AG04450 (cell line): ENCODE data around the gene SARM1. TPM values are rescaled to one million over a fixed set of nuclear protein-coding genes. Genes with fewer than 3 reads are reported as not detected.
"Not testable (repeated sequence)": the region's sequence is repeated elsewhere in the genome, so short reads cannot be mapped to it uniquely, and the experiment has no call there.

Experiments
- CTCF ChIA-PET: fragments of 300-600, 350-600 bp; formaldehyde crosslinking; extraction: SDS; loops from one replicate; lab custom pipeline; 2022; ENCODE audit warnings: antibody characterized with exemption, inconsistent platforms; lab: Charles Lee
- POLR2A ChIA-PET: fragments of 350-600 bp; formaldehyde crosslinking; extraction: SDS; loops from one replicate; lab custom pipeline; 2021; ENCODE audit warnings: antibody characterized with exemption, inconsistent platforms; lab: Yijun Ruan, JAX
- DNase-seq: peaks from one replicate; pipeline ENCODE4 v3.0.0-alpha.2; 2011; ENCODE audit warnings: low read depth, low spot score
- H3K27ac ChIP-seq: one replicate; pipeline ENCODE4 v1.5.1; 2012; ENCODE audit warnings: low read depth, low read length, control low read depth
- H3K27me3 ChIP-seq: one replicate; pipeline ENCODE4 v1.6.0; 2012; ENCODE audit warnings: low read length; ENCODE audit not compliant: control insufficient read depth, insufficient read depth
- H3K4me3 ChIP-seq: 2 replicates; pipeline ENCODE4 v1.5.1; 2011; ENCODE audit warnings: mild to moderate bottlenecking, low read depth, low read length, control low read depth
- H3K9me3 ChIP-seq: 2 replicates; pipeline ENCODE4 v1.5.1; 2012; ENCODE audit warnings: low read length; ENCODE audit not compliant: control insufficient read depth, insufficient read depth
- polyA plus RNA-seq: library from polyadenylated mRNA; depleted of rRNA; stranded (reverse); fragments of >200 nt; gene quantifications from 2 replicates; pipeline ENCODE4 v1.2.3, GENCODE V29; 2011
- TF ChIP-seq, protein P1 (sequence below): IDR thresholded peaks from 2 replicates; pipeline ENCODE4 v1.5.1; 2011; ENCODE audit warnings: low read depth, low read length, control low read depth, inconsistent platforms

The SARM1 gene
- polyA plus RNA-seq, 1 experiment: 6.2 TPM

DNA sequence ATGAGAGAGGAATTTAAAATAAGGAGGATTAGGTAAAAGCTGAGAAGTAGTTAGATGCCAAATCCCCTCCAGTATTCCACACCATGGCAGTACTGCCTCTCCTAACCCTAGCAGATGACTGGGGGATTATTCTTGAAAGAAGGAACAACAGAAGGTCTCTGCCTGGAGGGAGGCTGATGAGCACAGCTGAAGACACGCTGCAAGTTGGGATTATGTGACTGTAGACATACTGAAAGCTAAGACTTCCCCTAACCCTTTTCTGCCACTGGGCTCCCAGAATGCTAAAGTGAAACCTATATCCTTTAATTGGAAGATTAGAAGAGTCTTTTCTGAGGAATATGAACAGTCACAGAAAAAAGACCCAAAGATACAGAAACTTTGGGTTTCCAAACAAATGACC, 62.2 kb downstream of the SARM1 start:
- TF ChIP-seq, protein P1, sequence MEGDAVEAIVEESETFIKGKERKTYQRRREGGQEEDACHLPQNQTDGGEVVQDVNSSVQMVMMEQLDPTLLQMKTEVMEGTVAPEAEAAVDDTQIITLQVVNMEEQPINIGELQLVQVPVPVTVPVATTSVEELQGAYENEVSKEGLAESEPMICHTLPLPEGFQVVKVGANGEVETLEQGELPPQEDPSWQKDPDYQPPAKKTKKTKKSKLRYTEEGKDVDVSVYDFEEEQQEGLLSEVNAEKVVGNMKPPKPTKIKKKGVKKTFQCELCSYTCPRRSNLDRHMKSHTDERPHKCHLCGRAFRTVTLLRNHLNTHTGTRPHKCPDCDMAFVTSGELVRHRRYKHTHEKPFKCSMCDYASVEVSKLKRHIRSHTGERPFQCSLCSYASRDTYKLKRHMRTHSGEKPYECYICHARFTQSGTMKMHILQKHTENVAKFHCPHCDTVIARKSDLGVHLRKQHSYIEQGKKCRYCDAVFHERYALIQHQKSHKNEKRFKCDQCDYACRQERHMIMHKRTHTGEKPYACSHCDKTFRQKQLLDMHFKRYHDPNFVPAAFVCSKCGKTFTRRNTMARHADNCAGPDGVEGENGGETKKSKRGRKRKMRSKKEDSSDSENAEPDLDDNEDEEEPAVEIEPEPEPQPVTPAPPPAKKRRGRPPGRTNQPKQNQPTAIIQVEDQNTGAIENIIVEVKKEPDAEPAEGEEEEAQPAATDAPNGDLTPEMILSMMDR: no peak
- peaks cover 2% of the 10 kb centered on the region for H3K27me3 ChIP-seq
- no peak for DNase-seq
- ChIA-PET CTCF (no interaction called here), POLR2A (no interaction called here)
- no peak overlapping the region for H3K27ac ChIP-seq
- no peaks in the 10 kb centered on the region for H3K9me3 ChIP-seq
- H3K4me3 ChIP-seq: no peak overlapping the region

DNA sequence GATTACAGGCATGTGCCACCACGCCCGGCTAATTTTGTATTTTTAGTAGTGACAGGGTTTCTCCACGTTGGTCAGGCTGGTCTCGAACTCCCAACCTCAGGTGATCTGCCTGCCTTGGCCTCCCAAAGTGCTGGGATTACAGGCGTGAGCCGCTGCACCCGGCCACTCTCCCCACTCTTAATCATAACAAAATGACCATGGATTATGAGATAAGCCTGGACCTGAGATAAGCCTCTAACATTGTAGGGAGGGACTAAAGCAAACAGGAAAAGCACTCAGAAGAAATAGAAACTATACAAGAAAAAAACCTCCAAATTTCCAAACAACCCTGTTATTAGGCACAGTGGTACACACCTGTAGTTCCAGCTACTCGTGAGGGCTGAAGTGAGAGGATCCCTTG, 62.8 kb downstream of the SARM1 start:
- POLR2A ChIA-PET, H3K9me3 ChIP-seq, DNase-seq, H3K27ac ChIP-seq, CTCF ChIA-PET, H3K27me3 ChIP-seq, H3K4me3 ChIP-seq: not testable (repeated sequence)

DNA sequence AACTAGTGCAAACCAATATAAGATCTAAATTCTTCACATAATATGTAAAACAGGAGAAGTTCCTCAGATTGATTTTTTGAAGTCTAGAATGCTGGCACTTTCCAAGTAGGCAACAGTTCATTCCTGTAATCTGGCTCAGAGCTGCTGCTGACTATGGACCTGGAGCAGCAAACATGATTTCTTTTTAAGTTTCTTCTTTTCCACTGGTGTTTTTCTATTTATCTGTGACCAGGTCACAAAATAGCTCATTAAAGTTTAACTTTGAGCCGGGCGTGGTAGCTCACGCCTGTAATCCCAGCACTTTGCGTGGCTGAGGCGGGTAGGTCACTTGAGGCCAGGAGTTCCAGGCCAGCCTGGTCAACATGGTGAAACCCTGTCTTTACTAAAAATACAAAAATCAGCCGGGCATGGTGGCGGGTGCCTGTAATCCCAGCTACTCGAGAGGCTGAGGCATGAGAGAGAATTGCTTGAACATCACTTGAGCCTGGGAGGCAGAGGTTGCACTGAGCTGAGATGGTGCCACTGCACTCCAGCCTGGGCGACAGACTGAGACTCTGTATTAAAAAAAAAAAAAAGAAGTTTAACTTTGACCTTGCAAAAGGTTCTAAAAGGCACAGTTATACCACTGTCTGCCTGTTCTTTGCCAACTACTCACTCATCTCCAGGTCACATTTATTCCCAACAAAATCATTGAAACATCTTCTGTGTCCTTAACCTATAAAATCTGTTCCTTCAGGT, 72.6 kb downstream of the SARM1 start:
- Histone ChIP-seq H3K27ac (no peak overlapping the region), H3K27me3 (peaks cover 8% of the 10 kb centered on the region), H3K4me3 (no peak overlapping the region), H3K9me3 (no peaks in the 10 kb centered on the region)
- CTCF ChIA-PET: interaction anchor here (0.6 to 1.3 kb wide), 2 partner anchors 27 to 34 kb away, joined by 3 read pairs; no protein-coding TSS in a partner anchor
- TF ChIP-seq, protein P1: no peak
- POLR2A ChIA-PET: no interaction called here
- no peak for DNase-seq

DNA sequence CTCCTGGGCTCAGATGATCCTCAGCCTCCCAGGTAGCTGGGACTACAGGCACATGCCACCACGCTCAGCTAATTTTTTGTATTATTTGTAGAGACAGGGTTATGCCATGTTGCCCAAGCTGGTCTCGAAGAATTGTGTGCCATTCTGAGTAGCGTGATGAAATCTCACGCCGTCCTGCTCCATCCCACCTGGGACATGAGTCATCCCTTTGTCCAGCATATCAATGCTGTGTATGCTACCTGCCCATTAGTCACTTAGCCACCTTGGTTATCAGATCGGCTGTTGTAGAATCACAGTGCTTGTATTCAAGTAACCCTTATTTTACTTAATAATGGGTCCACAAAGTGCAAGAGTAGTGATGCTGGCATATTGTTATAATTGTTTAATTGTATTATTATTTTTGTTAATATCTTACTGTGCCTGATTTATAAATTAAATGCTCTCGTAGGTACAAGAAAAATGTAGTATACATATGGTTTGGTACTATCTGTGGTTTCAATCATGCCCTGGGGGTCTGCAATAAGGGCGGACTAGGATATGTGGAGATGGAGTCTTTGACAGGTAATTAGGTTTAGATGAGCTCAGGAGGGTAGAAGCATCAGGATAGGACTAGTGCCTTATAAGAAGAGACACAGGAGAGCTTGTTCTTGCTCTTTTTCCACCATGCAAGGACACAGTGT, 75.4 kb downstream of the SARM1 start:
- POLR2A ChIA-PET: no interaction called here
- Histone ChIP-seq H3K9me3 (no peaks in the 10 kb centered on the region), H3K4me3 (no peak overlapping the region), H3K27ac (no peak overlapping the region), H3K27me3 (peaks cover 10% of the 10 kb centered on the region)
- CTCF ChIA-PET: interaction anchor here (1.1 kb wide), 1 partner anchor 31 kb away, joined by 3 read pairs; no protein-coding TSS in a partner anchor
- TF ChIP-seq, protein P1: no peak
- DNase-seq: no peak

DNA sequence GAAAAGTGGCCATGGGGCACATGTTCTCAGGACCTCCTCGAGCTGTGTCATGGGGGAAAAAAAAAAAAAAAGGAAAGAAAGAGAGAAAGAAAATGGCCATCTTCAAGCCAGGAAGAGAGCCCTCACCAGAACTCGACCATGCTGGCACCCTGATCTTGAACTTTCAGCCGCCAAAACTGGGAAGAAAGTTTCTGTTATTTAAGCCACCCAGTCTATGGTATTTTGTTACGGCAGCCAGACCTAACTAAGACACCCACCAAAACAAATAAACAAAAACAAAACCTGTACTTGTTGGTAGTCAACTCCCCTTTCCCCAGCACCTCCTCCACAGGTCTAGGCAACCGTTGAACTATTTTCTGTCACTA, 75.9 kb downstream of the SARM1 start:
- no peak for DNase-seq
- H3K4me3 ChIP-seq: no peak overlapping the region
- no peaks in the 10 kb centered on the region for H3K9me3 ChIP-seq
- no peak overlapping the region for H3K27ac ChIP-seq
- TF ChIP-seq, protein P1: no peak
- POLR2A ChIA-PET: no interaction called here
- CTCF ChIA-PET: interaction anchor here (1.1 kb wide), 1 partner anchor 31 kb away, joined by 3 read pairs; no protein-coding TSS in a partner anchor
- H3K27me3 ChIP-seq: peaks cover 10% of the 10 kb centered on the region
